C1 segment of cervical spinal cord (tissue), 14 donors: ENCODE measurements around the gene CMTM4.
"Not testable (repeated sequence)": the region's sequence is repeated elsewhere in the genome, so short reads cannot be mapped to it uniquely, and the experiment has no call there.

Experiments used
- DNase-seq, 14 donors: peaks; one replicate each; lab custom pipeline; 2025; lab: John Stamatoyannopoulos, UW

The CMTM4 gene

DNA sequence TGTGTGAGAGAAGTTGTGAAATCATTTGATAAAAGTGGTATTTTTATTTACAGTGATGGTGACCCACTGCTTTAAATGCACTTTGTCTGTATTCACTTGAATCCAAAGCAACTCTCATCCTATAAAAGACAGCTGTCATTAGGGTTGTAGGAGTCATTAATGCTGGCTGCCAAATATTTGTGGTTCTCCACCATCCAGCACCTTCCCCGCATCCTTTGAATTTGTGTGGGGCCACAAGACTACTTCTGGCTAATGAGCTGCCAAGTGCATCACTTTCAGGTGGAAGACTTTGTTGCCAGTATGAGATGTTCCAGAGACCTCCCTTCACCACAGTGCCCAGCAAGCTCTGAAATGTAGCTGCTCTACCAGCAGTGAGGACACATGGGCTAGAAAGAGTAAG lies 48.7 kb downstream of the CMTM4 start:
- DNase-seq, result no peak

DNA sequence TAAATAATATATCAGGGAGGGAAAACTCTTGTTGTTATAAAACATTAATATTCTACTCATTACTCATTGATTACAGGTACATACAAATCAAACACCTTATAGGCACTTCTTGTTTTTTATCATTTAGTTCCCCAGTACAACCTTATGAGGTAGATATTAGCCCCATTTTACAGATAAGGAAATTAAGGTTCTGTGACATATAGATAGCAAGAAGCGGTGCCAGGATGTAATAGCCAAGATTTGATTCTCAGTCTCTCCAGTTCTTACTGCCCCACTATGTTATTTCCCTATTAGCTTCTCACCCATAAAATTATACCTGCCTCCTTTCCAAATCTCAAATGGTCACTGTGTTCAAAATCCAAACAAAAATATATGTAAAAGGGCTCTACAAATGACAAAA lies 55.2 kb downstream of the CMTM4 start:
- no peak for DNase-seq

DNA sequence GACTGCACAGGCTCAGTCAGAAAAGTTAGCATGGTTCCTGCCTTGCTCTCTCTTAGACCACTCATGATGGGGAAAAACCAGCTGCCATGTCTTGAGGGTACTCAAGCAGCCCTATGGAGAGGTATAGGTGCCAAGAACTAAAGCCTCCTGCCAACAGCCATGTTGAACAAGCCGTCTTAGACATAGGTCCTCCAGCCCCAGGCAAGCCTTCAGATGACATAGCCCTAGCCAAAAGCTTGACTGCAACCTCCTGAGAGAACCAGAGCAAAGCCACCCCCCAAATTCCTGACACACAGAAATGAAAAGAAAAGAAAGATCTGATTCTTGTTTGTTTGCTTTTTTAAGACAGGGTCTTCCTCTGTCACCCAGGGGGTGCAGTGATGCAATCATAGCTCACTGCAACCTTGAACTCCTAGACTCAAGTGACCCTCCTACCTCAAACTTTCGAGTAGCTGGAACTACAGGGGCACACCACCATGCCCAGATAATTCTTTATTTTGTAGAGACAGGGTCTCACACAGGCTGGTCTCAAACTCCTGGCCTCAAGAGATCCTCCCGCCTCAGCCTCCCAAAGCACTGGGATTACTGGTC lies 55.7 kb downstream of the CMTM4 start:
- no peak for DNase-seq

DNA sequence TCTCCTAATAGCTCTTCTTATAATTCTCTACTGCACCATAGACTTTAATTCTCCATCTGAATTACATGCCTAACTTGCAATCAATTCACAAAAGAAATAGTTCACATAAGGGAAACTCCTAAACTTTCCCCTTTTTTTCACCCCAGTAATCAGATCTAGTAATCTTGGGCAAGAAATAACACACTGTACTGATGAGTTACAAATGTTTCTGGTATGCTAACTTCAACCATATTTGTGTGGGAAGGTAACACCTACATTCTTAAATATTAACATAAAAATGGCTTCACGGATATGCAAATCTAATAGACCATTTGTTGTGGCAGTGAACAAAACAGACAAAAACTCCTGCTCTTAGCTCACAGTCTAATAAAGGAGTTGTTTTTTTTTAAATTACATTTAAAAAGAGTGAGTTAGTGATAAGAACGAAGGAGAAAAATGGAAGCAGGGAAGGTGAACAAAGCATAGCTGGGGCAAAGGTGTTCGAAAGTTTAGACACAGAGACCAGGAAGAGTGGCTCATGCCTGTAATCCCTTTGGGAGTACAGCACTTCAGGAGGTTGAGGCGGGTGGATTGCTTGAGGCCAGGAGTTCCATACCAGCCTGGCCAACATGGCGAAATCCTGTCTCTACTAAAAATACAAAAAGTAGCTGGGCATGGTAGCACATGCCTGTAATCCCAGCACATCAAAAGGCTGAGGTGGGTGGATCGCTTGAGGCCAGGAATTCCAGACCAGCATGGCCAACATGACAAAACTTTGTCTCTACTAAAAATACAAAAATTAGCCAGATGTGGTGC lies 57.3 kb downstream of the CMTM4 start:
- no peak for DNase-seq

DNA sequence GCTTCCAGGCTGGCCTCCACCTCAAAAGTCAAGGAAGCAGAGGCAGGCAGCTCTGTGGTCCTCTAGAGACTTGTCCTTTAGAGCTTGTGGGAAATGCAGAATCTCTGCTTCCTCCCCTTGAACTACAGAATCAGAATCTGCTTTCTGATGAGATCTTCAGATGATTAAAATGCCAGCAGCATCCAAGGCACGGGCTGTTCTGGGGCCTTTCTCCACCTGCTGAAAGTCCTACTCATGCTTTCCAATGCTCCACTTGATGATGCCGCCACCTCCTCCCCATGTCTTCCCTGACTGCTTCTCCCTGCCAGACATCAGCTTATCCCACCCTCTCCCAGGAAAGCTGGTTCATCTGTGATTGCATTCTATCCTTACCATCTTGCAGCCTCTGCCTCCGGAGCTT lies 58.7 kb downstream of the CMTM4 start:
- DNase-seq, result no peak

DNA sequence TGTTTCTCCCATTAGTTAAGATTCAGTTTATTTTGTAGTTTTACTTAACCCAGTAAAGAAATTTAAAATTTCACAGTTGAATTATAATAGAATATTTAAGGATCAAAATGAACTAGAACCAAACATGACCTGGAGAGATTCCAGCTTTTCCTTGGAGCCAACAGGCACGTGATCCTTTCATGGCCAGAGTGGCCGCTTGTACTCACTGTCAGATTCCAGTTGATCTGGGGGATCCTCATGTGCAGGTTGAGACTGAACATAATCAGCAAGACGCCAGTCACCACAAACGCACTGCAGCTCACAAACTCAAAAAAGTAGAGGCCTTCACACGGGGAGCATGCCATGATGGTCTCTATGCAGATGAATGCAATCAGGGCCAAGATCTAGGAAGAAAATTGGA lies 60.3 kb downstream of the CMTM4 start:
- DNase-seq, result no peak

DNA sequence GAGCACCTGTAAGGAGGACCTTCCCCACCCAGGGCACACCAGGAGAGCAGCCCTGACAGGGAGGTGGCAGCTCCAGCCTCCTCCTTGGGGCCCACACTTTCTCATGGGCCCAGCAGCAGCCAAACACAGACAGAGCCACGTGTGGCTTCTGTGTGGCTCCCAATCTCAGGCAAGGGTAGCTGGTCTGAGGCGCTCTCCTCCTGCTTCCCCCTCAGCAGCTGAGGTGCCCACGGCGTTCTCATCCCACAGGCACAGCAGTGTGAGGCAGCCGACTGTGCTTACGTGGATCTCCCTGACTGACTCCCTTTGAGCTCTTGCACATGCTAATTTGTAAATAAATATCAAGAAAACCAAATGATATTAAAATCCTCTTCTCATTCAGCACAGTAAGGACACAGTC lies 61.1 kb downstream of the CMTM4 start:
- DNase-seq, result no peak

DNA sequence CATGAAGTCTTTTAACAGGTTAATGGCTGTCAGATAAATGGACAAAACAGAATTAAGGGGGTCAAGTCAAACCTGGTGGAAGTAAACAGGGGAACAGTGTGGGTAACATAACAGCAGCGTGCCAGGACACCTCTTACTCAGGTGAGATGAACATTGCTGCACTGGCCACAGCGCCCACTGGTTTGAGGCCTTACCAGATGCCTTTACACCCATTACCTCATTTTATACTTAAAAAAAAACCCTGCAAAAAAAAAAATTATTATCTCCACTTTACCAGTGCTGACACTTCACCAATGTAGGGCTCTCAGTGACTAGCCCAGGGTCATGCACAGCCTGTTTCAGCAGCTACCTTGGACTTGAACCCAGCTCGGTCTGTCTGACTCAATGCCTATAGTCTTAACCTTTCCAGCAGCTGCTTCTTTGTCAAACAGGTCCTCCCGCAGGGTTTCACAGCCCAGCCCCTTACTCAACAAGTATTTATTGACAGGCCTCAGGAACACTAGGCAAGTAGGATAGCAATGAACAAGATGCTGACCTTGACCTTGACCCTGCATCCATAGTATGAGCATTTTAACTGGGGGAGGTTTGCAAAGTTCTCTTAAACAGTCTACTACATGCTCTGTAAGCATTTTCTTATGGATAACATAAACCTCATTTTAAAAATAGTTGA lies 61.9 kb downstream of the CMTM4 start:
- no peak for DNase-seq

DNA sequence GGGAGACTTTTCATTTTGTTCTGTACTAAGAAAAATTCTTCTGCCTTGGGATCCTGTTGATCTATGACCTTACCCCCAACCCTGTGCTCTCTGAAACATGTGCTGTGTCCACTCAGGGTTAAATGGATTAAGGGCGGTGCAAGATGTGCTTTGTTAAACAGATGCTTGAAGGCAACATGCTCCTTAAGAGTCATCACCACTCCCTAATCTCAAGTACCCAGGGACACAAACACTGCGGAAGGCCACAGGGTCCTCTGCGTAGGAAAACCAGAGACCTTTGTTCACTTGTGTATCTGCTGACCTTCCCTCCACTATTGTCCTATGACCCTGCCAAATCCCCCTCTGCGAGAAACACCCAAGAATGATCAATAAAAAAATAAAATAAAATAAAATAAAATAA lies 65.0 kb downstream of the CMTM4 start:
- DNase-seq, result not testable (repeated sequence)

DNA sequence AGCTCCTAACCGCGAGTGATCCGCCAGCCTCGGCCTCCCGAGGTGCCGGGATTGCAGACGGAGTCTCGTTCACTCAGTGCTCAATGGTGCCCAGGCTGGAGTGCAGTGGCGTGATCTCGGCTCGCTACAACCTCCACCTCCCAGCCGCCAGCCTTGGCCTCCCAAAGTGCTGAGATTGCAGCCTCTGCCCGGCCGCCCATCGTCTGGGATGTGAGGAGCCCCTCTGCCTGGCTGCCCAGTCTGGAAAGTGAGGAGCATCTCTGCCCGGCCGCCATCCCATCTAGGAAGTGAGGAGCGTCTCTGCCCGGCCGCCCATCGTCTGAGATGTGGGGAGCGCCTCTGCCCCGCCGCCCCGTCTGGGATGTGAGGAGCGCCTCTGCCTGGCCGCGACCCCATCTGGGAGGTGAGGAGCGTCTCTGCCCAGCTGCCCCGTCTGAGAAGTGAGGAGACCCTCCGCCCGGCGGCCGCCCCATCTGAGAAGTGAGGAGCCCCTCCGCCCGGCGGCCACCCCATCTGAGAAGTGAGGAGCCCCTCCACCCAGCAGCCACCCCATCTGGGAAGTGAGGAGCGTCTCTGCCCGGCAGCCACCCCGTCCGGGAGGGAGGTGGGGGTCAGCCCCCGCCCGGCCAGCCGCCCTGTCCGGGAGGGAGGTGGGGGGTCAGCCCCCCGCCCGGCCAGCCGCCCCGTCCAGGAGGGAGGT lies 65.8 kb downstream of the CMTM4 start:
- DNase-seq, result not testable (repeated sequence)

DNA sequence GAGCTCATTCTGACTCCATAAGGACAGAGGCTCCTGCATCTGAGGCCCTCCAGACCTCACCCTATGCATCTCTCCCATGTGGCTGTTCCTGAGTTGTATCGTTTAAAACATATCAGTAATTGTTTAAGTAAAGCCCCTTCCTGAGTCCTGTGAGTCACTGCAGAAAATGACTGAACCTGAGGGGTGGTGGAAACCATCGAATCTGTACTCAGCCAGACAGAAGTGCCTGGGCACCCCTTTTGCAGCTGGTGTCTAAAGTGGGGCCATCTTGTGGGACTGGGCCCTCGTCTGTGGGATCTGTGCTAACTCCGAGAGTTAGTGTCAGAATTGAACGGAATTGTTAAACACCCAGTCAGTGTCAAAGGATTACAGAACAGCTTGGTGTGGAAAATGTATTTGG lies 66.7 kb downstream of the CMTM4 start:
- DNase-seq, result no peak

DNA sequence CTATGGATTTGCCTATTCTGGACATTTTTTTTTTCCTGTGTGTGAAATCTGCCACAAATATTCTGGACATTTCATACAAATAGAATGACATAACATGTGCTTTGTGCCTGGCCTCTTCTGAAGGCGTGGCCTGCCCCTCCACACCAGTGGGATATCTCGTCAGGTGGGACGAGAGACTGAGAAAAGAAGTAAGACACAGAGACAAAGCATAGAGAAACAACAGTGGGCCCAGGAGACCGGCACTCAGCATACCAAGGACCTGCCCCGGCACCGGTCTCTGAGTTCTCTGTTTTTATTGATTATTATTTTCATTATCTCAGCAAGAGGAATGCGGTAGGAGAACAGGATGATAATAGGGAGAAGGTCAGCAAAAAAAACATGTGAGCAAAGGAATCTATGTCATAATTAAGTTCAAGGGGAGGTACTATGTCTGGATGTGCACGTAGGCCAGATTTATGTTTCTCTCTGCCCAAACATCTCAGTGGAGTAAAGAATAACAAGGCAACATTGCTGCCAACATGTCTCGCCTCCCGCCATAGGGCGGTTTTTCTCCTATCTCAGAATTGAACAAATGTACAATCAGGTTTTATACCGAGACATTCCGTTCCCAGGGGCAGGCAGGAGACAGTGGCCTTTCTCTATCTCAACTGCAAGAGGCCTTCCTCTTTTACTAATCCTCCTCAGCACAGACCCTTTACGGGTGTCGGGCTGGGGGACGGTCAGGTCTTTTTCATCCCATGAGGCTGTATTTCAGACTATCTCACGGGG lies 68.7 kb downstream of the CMTM4 start:
- not testable (repeated sequence) for DNase-seq

DNA sequence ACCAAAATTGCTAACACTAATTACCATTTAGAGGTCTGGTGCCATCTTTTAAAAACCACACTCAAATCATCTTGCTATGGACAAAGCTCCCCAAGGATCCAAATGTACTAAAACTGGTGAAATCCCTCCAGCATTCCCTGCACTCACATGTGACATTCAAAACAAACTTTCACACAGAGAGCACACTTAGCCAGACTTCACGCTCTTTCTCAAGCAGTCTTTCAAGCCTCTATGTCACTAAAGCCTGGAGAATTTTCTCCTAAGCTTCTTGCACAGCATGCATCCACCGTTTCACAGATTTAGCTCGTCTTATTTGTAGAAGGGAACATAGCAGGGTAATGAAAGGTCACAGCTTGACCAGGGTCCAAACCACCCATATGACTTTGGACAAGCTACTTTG lies 72.8 kb downstream of the CMTM4 start:
- DNase-seq, result no peak

DNA sequence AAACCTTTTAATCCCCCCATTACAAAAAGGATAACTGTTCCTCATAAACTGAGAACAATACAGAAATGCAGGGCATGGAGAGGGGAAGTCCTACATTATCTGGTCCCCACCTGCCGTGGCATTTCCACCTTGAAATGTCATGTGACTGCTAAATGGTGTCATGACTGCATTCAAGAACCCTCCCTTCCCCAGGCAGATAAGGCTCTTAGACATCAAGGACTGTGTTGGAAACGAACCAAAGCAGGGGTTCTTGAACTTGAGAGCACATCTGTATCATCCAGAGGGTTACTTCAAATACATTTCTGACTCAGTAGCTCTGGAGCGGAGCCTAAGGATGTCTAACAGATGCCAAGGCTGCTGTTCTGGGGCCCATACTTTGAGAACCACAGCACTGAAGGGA lies 73.7 kb downstream of the CMTM4 start:
- DNase-seq, result no peak

DNA sequence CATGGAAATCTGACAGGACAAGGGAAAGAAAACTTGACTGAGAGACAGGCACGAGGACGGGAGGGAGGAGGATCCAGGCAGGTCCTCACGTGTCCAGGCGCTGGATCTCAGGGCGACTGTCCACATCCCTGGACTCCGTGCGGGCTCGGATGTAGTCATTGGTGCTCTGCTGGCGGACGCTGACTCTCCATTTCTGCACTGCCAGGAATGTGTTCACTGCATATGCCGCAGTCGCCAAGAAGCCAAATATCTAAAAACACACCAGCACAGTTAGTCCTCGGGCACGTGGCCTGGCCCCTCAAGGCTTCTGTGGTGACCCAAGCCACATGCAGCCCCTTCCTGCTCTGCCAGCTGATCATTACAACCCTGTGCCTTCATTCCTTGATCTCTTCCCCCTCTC lies 74.6 kb downstream of the CMTM4 start:
- DNase-seq, result no peak

DNA sequence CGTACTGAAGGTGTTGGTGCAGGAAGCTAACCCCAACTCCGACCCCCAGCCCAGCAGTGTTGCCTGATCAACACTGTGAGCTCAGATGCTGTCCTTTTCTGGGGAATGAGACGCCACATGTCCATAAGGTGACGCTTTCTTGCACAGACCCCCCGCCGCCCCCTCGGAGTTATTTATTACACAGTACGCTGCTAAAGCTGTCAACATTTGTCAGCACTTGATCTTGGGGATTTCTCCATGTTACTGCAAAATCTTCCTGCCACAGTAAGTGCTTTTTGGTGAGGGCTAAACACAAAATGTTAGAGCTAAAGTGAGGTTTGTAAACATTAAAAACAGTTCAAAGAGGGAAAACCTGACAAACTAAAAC lies 76.1 kb downstream of the CMTM4 start:
- DNase-seq, result no peak

DNA sequence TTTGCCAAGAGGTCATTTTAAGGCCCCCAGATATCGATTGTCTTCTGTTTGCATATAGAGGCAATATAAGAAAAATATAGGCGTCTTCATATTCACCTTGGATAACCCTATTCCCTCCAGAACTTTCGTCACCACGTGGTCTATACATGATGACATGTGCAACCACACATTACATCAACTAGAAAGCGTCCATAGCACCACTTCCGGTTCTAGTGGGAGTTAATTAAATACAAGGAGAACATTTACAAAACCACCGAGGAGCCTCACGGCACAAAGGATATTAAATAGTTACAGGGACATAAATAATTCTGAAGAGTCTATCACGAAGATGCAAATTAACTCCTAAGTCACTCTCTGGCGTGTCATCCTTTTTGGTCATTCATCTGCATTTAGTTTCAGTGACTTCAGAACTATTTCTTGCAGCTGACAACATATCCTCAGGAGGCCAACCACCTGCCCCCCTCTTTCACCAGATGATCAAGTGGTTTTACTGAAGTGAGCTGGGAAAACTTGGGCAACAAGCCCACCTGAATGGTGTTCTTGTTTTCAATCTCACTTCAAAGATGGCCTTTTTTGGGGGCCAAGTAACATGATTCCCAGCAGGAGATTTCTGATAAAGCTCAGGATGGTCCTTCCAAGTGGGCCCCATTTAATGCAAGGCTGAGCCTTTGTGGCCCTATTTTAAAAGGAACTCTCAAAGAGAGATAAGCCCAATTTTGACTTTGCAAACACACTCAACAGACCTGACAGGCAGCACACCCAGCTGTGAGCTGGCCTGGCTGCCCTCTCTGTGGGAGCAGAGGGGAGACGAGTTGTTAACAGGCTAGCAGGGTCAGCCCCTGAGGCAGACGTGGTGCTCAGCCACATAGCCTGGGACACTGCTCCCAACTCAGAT lies 76.8 kb downstream of the CMTM4 start:
- no peak for DNase-seq

DNA sequence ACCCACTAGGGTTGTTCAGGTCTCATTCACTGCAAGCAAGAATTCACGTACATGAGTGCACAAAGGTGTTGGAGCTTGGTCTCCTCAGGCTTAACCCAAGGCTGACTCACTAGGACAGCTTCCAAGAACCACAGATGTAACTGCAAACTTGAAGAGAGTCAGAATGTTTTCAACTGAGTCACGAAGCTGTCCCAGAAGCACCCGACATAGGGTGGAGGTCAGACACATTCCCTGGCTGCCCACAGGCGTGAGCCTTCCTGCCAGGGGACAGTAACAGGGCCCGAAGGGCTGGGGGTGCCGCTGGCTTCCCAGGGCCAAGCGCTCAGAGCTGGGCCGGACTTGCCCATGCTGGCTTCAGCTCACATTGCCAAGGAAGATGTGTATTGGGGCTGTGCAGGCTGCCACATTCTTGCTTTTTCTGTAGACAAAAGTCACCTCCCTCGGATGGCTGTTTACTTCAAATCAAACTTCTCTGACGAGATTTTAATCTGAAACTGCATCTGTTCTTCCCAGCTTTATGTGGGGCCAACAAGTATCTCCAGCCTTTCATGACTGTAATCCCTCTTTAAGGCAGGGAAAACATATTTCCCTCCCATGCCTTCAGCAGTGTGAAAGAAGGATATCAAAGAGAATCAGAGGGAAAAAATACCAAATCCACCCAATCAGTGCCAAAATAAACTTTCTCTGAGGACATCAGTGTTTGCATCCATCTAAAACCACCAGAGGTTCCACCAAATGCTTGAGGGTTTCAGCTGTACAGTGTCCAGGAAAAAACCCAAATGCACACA lies 77.8 kb downstream of the CMTM4 start:
- DNase-seq, result peak in 2 of 14 donors; percentile 9 to 22

DNA sequence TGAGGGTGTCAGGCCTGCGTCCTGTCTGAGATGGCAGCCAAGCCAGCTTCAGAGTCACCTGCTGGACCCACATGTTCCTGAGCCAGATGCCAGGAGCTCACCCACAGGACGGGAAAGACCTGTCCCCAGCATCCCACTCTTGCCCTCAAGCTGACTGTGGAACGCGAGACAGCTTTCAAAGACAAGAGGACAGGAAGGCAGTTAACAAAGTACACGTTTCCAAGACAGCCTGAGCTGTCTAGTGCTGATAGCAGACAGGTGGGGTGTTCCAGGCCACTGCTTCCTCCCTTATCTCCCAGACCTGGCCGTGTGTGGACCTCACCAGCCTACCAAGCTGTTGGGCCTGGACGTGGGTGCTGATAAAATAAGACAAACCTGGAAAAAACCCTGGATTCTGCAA lies 78.8 kb downstream of the CMTM4 start:
- no peak for DNase-seq

DNA sequence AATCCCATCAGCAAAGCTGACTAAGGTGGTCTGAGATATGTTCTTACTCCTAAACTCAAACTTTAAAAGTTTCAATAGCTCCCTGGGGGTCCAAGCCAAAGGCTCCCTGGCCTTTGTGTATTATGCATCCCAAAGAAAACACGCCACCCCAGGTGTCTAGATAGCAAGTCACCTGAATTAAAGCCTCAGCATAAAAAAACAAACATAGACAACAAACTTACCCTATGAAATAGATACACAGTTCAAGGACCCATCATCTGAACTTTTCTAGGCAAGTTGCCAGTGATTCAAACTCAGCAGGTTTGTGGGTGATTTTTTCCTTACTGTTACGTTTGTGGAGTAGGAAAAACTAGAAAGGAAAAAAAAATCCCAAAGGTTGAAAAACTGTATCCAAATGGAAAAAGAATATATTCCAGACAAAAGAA lies 79.5 kb downstream of the CMTM4 start:
- no peak for DNase-seq
